ENCODE data around the gene ZFP42. TPM values are rescaled to one million over a fixed set of nuclear protein-coding genes. Genes with fewer than 3 reads are reported as not detected.

Gene ZFP42
- polyA plus RNA-seq, 2 of the 4 experiments (the other 2 are of a cell fraction): not detected

DNA sequence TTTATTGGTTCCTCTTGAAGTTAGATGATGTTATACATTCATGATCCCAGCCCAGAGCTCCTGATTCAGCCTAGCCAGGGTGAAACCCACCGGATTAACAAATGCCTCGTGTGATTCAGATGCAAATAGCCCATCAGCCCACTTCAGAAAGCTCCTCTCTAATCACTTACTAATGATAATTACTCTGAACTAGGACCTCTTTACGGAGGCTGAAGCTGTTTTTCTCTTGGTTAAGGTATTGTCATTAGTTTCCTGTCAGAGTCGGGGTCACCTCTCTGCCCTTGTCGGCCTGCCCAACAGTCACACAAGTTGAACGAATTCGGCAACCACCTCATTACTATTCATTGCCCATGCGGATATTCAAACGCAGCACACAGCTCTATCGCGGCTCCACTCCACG, 36.6 kb downstream of the ZFP42 start:
- CTCF ChIA-PET: no interaction called here

DNA sequence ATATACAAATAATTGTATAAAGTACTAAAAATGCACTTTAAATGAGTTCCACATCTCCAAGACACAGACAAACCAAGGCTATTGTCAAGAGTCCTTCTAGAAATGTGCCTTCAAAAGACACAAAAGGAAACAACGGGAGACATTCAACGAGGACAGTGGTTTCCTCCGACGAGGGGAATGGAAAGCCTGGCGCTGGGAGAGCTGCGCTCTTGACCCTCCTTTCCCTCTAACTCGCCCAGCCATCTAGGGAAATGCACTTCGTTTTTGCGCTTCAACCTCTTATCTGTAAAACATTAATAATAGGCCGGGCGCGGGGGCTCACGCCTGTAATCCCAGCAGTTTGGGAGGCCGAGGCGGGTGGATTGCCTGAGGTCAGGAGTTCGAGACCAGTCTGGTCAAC, 37.0 kb downstream of the ZFP42 start:
- H3K27ac ChIP-seq: no peak overlapping the region
- no peaks in the 10 kb centered on the region for H3K4me1 ChIP-seq
- ChIA-PET CTCF (no interaction called here), POLR2A (no interaction called here)
- no peaks in the 10 kb centered on the region for H3K9me3 ChIP-seq
- no peak overlapping the region for H3K4me2 ChIP-seq
- 94% methylated on average over 16 of the region's 16 CpGs for whole genome bisulfite sequencing (ENCODE audit: missing lambda C conversion rate)
- no peak for ATAC-seq
- H3K4me3 ChIP-seq: no peak overlapping the region
- DNase-seq (ENCODE audit: low read depth in 1 of 2, low spot score in 1 of 2): no peak
- FAIRE-seq: no peak
- TF ChIP-seq MYC (IDR thresholded peaks at IDR 0.05; ENCODE audit: borderline replicate concordance, low read length) (no peak), RFX5 (IDR thresholded peaks at IDR 0.05) (no peak), PHF8 (IDR thresholded peaks at IDR 0.05; ENCODE audit: borderline replicate concordance, low read depth) (no peak), SMC3 (IDR thresholded peaks at IDR 0.05) (no peak), CHD2 (IDR thresholded peaks at IDR 0.05; ENCODE audit: low read length, partially characterized antibody) (no peak), MAFK (IDR thresholded peaks at IDR 0.05; ENCODE audit: partially characterized antibody) (no peak), FOSL2 (IDR thresholded peaks at IDR 0.05) (no peak), FOSL2 (CRISPR knock-in tag; IDR thresholded peaks at IDR 0.05) (no peak), KDM1A (IDR thresholded peaks at IDR 0.05; ENCODE audit: low read depth) (no peak), POLR2AphosphoS2 (conservative IDR thresholded peaks at IDR 0.05; ENCODE audit: low read length) (no peak)
- TF ChIP-seq, protein P1, sequence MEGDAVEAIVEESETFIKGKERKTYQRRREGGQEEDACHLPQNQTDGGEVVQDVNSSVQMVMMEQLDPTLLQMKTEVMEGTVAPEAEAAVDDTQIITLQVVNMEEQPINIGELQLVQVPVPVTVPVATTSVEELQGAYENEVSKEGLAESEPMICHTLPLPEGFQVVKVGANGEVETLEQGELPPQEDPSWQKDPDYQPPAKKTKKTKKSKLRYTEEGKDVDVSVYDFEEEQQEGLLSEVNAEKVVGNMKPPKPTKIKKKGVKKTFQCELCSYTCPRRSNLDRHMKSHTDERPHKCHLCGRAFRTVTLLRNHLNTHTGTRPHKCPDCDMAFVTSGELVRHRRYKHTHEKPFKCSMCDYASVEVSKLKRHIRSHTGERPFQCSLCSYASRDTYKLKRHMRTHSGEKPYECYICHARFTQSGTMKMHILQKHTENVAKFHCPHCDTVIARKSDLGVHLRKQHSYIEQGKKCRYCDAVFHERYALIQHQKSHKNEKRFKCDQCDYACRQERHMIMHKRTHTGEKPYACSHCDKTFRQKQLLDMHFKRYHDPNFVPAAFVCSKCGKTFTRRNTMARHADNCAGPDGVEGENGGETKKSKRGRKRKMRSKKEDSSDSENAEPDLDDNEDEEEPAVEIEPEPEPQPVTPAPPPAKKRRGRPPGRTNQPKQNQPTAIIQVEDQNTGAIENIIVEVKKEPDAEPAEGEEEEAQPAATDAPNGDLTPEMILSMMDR (IDR thresholded peaks at IDR 0.05): no peak

More for the DNA sequence above, 36.6 kb downstream of the ZFP42 start:
- TF ChIP-seq TP53 (CRISPR knock-in tag; IDR thresholded peaks at IDR 0.05) (no peak), POLR2AphosphoS2 (conservative IDR thresholded peaks at IDR 0.05; ENCODE audit: low read length) (no peak), HOXB5 (CRISPR knock-in tag; IDR thresholded peaks at IDR 0.05) (no peak), SMC3 (IDR thresholded peaks at IDR 0.05) (no peak), FOXS1 (CRISPR knock-in tag; IDR thresholded peaks at IDR 0.05) (no peak), SREBF2 (IDR thresholded peaks at IDR 0.05) (no peak), ZFP36 (IDR thresholded peaks at IDR 0.05; ENCODE audit: borderline replicate concordance, partially characterized antibody) (no peak), RFX5 (IDR thresholded peaks at IDR 0.05) (no peak), BHLHE40 (IDR thresholded peaks at IDR 0.05; ENCODE audit: low read depth, low read length) (no peak), RNF2 (IDR thresholded peaks at IDR 0.05; ENCODE audit: borderline replicate concordance, low read depth) (no peak), TFCP2L1 (CRISPR knock-in tag; IDR thresholded peaks at IDR 0.05) (no peak), FOSB (CRISPR knock-in tag; IDR thresholded peaks at IDR 0.05) (no peak), RARB (CRISPR knock-in tag; IDR thresholded peaks at IDR 0.05) (no peak)
- TF ChIP-seq, protein P2, sequence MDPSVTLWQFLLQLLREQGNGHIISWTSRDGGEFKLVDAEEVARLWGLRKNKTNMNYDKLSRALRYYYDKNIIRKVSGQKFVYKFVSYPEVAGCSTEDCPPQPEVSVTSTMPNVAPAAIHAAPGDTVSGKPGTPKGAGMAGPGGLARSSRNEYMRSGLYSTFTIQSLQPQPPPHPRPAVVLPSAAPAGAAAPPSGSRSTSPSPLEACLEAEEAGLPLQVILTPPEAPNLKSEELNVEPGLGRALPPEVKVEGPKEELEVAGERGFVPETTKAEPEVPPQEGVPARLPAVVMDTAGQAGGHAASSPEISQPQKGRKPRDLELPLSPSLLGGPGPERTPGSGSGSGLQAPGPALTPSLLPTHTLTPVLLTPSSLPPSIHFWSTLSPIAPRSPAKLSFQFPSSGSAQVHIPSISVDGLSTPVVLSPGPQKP (IDR thresholded peaks at IDR 0.05; ENCODE audit: low read depth, low read length): no peak
- TF ChIP-seq, protein P3, sequence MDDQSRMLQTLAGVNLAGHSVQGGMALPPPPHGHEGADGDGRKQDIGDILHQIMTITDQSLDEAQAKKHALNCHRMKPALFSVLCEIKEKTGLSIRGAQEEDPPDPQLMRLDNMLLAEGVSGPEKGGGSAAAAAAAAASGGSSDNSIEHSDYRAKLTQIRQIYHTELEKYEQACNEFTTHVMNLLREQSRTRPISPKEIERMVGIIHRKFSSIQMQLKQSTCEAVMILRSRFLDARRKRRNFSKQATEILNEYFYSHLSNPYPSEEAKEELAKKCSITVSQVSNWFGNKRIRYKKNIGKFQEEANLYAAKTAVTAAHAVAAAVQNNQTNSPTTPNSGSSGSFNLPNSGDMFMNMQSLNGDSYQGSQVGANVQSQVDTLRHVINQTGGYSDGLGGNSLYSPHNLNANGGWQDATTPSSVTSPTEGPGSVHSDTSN (IDR thresholded peaks at IDR 0.05): no peak
- TF ChIP-seq, protein P4, sequence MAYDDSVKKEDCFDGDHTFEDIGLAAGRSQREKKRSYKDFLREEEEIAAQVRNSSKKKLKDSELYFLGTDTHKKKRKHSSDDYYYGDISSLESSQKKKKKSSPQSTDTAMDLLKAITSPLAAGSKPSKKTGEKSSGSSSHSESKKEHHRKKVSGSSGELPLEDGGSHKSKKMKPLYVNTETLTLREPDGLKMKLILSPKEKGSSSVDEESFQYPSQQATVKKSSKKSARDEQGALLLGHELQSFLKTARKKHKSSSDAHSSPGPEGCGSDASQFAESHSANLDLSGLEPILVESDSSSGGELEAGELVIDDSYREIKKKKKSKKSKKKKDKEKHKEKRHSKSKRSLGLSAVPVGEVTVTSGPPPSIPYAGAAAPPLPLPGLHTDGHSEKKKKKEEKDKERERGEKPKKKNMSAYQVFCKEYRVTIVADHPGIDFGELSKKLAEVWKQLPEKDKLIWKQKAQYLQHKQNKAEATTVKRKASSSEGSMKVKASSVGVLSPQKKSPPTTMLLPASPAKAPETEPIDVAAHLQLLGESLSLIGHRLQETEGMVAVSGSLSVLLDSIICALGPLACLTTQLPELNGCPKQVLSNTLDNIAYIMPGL (CRISPR knock-in tag; IDR thresholded peaks at IDR 0.05; ENCODE audit: borderline replicate concordance): no peak
- TF ChIP-seq, protein P5, sequence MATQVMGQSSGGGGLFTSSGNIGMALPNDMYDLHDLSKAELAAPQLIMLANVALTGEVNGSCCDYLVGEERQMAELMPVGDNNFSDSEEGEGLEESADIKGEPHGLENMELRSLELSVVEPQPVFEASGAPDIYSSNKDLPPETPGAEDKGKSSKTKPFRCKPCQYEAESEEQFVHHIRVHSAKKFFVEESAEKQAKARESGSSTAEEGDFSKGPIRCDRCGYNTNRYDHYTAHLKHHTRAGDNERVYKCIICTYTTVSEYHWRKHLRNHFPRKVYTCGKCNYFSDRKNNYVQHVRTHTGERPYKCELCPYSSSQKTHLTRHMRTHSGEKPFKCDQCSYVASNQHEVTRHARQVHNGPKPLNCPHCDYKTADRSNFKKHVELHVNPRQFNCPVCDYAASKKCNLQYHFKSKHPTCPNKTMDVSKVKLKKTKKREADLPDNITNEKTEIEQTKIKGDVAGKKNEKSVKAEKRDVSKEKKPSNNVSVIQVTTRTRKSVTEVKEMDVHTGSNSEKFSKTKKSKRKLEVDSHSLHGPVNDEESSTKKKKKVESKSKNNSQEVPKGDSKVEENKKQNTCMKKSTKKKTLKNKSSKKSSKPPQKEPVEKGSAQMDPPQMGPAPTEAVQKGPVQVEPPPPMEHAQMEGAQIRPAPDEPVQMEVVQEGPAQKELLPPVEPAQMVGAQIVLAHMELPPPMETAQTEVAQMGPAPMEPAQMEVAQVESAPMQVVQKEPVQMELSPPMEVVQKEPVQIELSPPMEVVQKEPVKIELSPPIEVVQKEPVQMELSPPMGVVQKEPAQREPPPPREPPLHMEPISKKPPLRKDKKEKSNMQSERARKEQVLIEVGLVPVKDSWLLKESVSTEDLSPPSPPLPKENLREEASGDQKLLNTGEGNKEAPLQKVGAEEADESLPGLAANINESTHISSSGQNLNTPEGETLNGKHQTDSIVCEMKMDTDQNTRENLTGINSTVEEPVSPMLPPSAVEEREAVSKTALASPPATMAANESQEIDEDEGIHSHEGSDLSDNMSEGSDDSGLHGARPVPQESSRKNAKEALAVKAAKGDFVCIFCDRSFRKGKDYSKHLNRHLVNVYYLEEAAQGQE (IDR thresholded peaks at IDR 0.05): no peak
- TF ChIP-seq, protein P6, sequence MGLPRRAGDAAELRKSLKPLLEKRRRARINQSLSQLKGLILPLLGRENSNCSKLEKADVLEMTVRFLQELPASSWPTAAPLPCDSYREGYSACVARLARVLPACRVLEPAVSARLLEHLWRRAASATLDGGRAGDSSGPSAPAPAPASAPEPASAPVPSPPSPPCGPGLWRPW (IDR thresholded peaks at IDR 0.05): no peak
- TF ChIP-seq, protein P7, sequence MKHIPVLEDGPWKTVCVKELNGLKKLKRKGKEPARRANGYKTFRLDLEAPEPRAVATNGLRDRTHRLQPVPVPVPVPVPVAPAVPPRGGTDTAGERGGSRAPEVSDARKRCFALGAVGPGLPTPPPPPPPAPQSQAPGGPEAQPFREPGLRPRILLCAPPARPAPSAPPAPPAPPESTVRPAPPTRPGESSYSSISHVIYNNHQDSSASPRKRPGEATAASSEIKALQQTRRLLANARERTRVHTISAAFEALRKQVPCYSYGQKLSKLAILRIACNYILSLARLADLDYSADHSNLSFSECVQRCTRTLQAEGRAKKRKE (CRISPR knock-in tag; IDR thresholded peaks at IDR 0.05; ENCODE audit: low read depth): no peak
- Histone ChIP-seq H3K27ac (no peak overlapping the region), H3K4me2 (no peak overlapping the region), H3K4me3 (no peak overlapping the region), H3K9me3 (no peaks in the 10 kb centered on the region), H3K4me1 (no peaks in the 10 kb centered on the region)
- no peak for FAIRE-seq
- POLR2A ChIA-PET: no interaction called here
- DNase-seq (ENCODE audit: low read depth in 1 of 2, low spot score in 1 of 2): no peak
- ATAC-seq: no peak
- WGBS (ENCODE audit: missing lambda C conversion rate): 82% methylated on average over 12 of the region's 12 CpGs

Data from A549 (cell line).